ENCODE data around the gene ARHGAP28.

ARHGAP28 gene

GRCh38 chr18:6940451-6940850 lies 210.9 kb downstream of the ARHGAP28 start:
- H3K79me2 ChIP-seq (ENCODE audit: control insufficient read depth, low read length) = no peaks in the 10 kb centered on the region
- H4K20me1 ChIP-seq (ENCODE audit: control insufficient read depth, insufficient read depth, low read depth, low read length) = no peaks in the 10 kb centered on the region
- H3F3A ChIP-seq (ENCODE audit: control insufficient read depth, insufficient read depth) = no peaks in the 10 kb centered on the region
- no peaks in the 10 kb centered on the region for H3K4me1 ChIP-seq (ENCODE audit: control insufficient read depth, low read length)
- no peaks in the 10 kb centered on the region for H3K36me3 ChIP-seq (ENCODE audit: control insufficient read depth, low read length)
- no peak overlapping the region for H3K27ac ChIP-seq (ENCODE audit: low read depth, low read length)
- H3K4me2 ChIP-seq (ENCODE audit: low read length) = no peak overlapping the region
- TF ChIP-seq, protein P1, sequence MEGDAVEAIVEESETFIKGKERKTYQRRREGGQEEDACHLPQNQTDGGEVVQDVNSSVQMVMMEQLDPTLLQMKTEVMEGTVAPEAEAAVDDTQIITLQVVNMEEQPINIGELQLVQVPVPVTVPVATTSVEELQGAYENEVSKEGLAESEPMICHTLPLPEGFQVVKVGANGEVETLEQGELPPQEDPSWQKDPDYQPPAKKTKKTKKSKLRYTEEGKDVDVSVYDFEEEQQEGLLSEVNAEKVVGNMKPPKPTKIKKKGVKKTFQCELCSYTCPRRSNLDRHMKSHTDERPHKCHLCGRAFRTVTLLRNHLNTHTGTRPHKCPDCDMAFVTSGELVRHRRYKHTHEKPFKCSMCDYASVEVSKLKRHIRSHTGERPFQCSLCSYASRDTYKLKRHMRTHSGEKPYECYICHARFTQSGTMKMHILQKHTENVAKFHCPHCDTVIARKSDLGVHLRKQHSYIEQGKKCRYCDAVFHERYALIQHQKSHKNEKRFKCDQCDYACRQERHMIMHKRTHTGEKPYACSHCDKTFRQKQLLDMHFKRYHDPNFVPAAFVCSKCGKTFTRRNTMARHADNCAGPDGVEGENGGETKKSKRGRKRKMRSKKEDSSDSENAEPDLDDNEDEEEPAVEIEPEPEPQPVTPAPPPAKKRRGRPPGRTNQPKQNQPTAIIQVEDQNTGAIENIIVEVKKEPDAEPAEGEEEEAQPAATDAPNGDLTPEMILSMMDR (IDR thresholded peaks at IDR 0.05; ENCODE audit: low read depth, low read length, poor library complexity, severe bottlenecking) = no peak
- TF ChIP-seq EZH2phosphoT487 (IDR thresholded peaks at IDR 0.05; ENCODE audit: borderline replicate concordance, low read length) = no peak
- no peaks in the 10 kb centered on the region for H3K27me3 ChIP-seq (ENCODE audit: control insufficient read depth, low read length)
- no peak overlapping the region for H3K4me3 ChIP-seq (ENCODE audit: low read length)
- no peaks in the 10 kb centered on the region for H3K9me2 ChIP-seq (replicated peaks; ENCODE audit: control insufficient read depth, low read length)
- H3K9me3 ChIP-seq (ENCODE audit: control insufficient read depth, insufficient read depth, low read length) = no peaks in the 10 kb centered on the region

DNA sequence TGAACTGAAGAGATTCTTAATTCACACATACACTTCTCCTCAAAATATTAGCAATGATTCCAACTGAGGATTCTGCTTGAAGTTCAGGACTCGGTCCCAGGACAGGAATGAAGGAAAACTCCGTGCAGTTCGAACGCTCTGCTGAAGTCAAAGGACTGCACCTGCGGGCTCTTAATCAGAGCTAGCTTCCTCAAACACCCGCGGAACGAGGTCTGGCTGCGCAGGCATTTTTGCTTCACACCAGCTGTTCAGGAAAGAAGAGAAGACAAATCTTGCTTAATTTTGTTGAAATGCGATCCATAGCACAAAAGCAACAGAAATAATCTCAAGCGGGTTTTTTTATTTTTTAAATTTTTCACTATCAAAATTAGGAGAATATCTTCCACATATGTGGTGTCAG lies 212.5 kb downstream of the ARHGAP28 start:
- H3K4me1 ChIP-seq (ENCODE audit: control insufficient read depth, low read length) = no peaks in the 10 kb centered on the region
- H3K27me3 ChIP-seq (ENCODE audit: control insufficient read depth, low read length) = no peaks in the 10 kb centered on the region
- H3K4me3 ChIP-seq (ENCODE audit: low read length) = no peak overlapping the region
- H3K27ac ChIP-seq (ENCODE audit: low read depth, low read length) = no peak overlapping the region
- H3F3A ChIP-seq (ENCODE audit: control insufficient read depth, insufficient read depth) = no peaks in the 10 kb centered on the region
- no peaks in the 10 kb centered on the region for H4K20me1 ChIP-seq (ENCODE audit: control insufficient read depth, insufficient read depth, low read depth, low read length)
- no peaks in the 10 kb centered on the region for H3K79me2 ChIP-seq (ENCODE audit: control insufficient read depth, low read length)
- H3K4me2 ChIP-seq (ENCODE audit: low read length) = no peak overlapping the region
- H3K9me2 ChIP-seq (replicated peaks; ENCODE audit: control insufficient read depth, low read length) = no peaks in the 10 kb centered on the region
- no peaks in the 10 kb centered on the region for H3K9me3 ChIP-seq (ENCODE audit: control insufficient read depth, insufficient read depth, low read length)
- TF ChIP-seq, protein P1 (IDR thresholded peaks at IDR 0.05; ENCODE audit: low read depth, low read length, poor library complexity, severe bottlenecking) = no peak
- no peak for TF ChIP-seq EZH2phosphoT487 (IDR thresholded peaks at IDR 0.05; ENCODE audit: borderline replicate concordance, low read length)
- H3K36me3 ChIP-seq (ENCODE audit: control insufficient read depth, low read length) = no peaks in the 10 kb centered on the region

GRCh38 chr18:6942742-6943141 lies 213.2 kb downstream of the ARHGAP28 start:
- Histone ChIP-seq H3K4me3 (ENCODE audit: low read length) (no peak overlapping the region), H3K27ac (ENCODE audit: low read depth, low read length) (no peak overlapping the region), H3K4me2 (ENCODE audit: low read length) (no peak overlapping the region), H4K20me1 (ENCODE audit: control insufficient read depth, insufficient read depth, low read depth, low read length) (no peaks in the 10 kb centered on the region), H3K27me3 (ENCODE audit: control insufficient read depth, low read length) (no peaks in the 10 kb centered on the region), H3F3A (ENCODE audit: control insufficient read depth, insufficient read depth) (no peaks in the 10 kb centered on the region), H3K4me1 (ENCODE audit: control insufficient read depth, low read length) (no peaks in the 10 kb centered on the region), H3K9me2 (replicated peaks; ENCODE audit: control insufficient read depth, low read length) (no peaks in the 10 kb centered on the region), H3K79me2 (ENCODE audit: control insufficient read depth, low read length) (no peaks in the 10 kb centered on the region), H3K36me3 (ENCODE audit: control insufficient read depth, low read length) (no peaks in the 10 kb centered on the region), H3K9me3 (ENCODE audit: control insufficient read depth, insufficient read depth, low read length) (no peaks in the 10 kb centered on the region)
- TF ChIP-seq, protein P1 (IDR thresholded peaks at IDR 0.05; ENCODE audit: low read depth, low read length, poor library complexity, severe bottlenecking) = no peak
- no peak for TF ChIP-seq EZH2phosphoT487 (IDR thresholded peaks at IDR 0.05; ENCODE audit: borderline replicate concordance, low read length)

DNA sequence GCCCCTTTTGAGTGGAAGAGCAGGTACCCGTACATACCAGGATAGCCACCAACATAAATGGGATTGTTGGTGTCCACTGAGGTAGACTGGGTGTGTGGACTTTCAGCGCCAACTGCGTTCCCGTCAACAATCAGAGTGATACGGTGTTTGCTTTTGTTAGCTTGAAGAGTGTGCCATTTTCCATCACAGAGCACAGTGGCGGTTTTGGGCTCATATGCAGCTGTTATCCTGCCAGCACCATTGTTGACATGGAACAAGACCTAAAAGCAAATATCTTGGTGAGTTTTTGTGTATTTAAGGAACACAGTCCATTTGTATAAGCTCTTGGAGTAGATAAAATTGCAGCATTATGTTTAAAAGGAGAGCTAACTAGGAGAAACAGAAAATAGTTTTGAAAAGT lies 213.6 kb downstream of the ARHGAP28 start:
- TF ChIP-seq EZH2phosphoT487 (IDR thresholded peaks at IDR 0.05; ENCODE audit: borderline replicate concordance, low read length) = no peak
- TF ChIP-seq, protein P1 (IDR thresholded peaks at IDR 0.05; ENCODE audit: low read depth, low read length, poor library complexity, severe bottlenecking) = no peak
- no peaks in the 10 kb centered on the region for H3K27me3 ChIP-seq (ENCODE audit: control insufficient read depth, low read length)
- H3K79me2 ChIP-seq (ENCODE audit: control insufficient read depth, low read length) = no peaks in the 10 kb centered on the region
- no peaks in the 10 kb centered on the region for H3K9me3 ChIP-seq (ENCODE audit: control insufficient read depth, insufficient read depth, low read length)
- H3K4me2 ChIP-seq (ENCODE audit: low read length) = no peak overlapping the region
- H3K9me2 ChIP-seq (replicated peaks; ENCODE audit: control insufficient read depth, low read length) = no peaks in the 10 kb centered on the region
- H3F3A ChIP-seq (ENCODE audit: control insufficient read depth, insufficient read depth) = no peaks in the 10 kb centered on the region
- no peak overlapping the region for H3K27ac ChIP-seq (ENCODE audit: low read depth, low read length)
- H3K4me3 ChIP-seq (ENCODE audit: low read length) = no peak overlapping the region
- no peaks in the 10 kb centered on the region for H3K4me1 ChIP-seq (ENCODE audit: control insufficient read depth, low read length)
- no peaks in the 10 kb centered on the region for H4K20me1 ChIP-seq (ENCODE audit: control insufficient read depth, insufficient read depth, low read depth, low read length)
- no peaks in the 10 kb centered on the region for H3K36me3 ChIP-seq (ENCODE audit: control insufficient read depth, low read length)
